BE2C (cell line): ENCODE data around the gene SGK1.
"Not testable (repeated sequence)": the region's sequence is repeated elsewhere in the genome, so short reads cannot be mapped to it uniquely, and the experiment has no call there.

Experiments
- DNase-seq: peaks from one replicate; pipeline ENCODE4 v3.0.0-alpha.2; 2020
- H3K27me3 ChIP-seq: fragments of 250-450 bp; sonication (Bioruptor Pico); 2 replicates; pipeline ENCODE4 v1.5.1; 2020; ENCODE audit warnings: mild to moderate bottlenecking
- H3K36me3 ChIP-seq: fragments of 250-450 bp; sonication (Bioruptor Pico); 2 replicates; pipeline ENCODE4 v1.5.1; 2020; ENCODE audit warnings: mild to moderate bottlenecking
- H3K4me1 ChIP-seq: fragments of 250-450 bp; sonication (Bioruptor Pico); 2 replicates; pipeline ENCODE4 v1.5.1; 2020
- H3K4me3 ChIP-seq: 2 replicates; pipeline ENCODE4 v1.5.1; 2011; ENCODE audit warnings: low read depth, low read length
- H3K9me3 ChIP-seq: fragments of 250-450 bp; sonication (Bioruptor Pico); 2 replicates; pipeline ENCODE4 v1.5.1; 2020
- CTCF ChIP-seq: IDR thresholded peaks from 2 replicates; pipeline ENCODE4 v1.5.1; 2012; ENCODE audit warnings: mild to moderate bottlenecking, low read depth, low read length

The SGK1 gene

GRCh38 chr6:134205366-134205765 lies 112.5 kb downstream of the SGK1 start:
- H3K36me3 ChIP-seq: no peaks in the 10 kb centered on the region

GRCh38 chr6:134204759-134205158 lies 113.2 kb downstream of the SGK1 start:
- not testable (repeated sequence) for DNase-seq, H3K9me3 ChIP-seq, H3K4me3 ChIP-seq, H3K36me3 ChIP-seq, H3K4me1 ChIP-seq, H3K27me3 ChIP-seq

More at GRCh38 chr6:134205366-134205765, 112.5 kb downstream of the SGK1 start:
- no peak for TF ChIP-seq CTCF
- Histone ChIP-seq H3K9me3 (no peaks in the 10 kb centered on the region), H3K27me3 (no peaks in the 10 kb centered on the region), H3K4me3 (no peak overlapping the region), H3K4me1 (no peaks in the 10 kb centered on the region)
- no peak for DNase-seq

GRCh38 chr6:134204031-134204430 lies 113.9 kb downstream of the SGK1 start:
- DNase-seq: no peak
- no peaks in the 10 kb centered on the region for H3K4me1 ChIP-seq
- no peak overlapping the region for H3K4me3 ChIP-seq
- H3K36me3 ChIP-seq: no peaks in the 10 kb centered on the region
- TF ChIP-seq CTCF: no peak
- H3K9me3 ChIP-seq: no peaks in the 10 kb centered on the region
- no peaks in the 10 kb centered on the region for H3K27me3 ChIP-seq

- no peaks in the 10 kb centered on the region for H3K36me3 ChIP-seq
- no peak for TF ChIP-seq CTCF
- DNase-seq: no peak
- H3K9me3 ChIP-seq: no peaks in the 10 kb centered on the region
- H3K4me1 ChIP-seq: no peaks in the 10 kb centered on the region
- H3K4me3 ChIP-seq: no peak overlapping the region
- no peaks in the 10 kb centered on the region for H3K27me3 ChIP-seq
Measured at GRCh38 chr6:134201716-134202115, 116.2 kb downstream of the SGK1 start.

- DNase-seq: no peak
- Histone ChIP-seq H3K27me3 (no peaks in the 10 kb centered on the region), H3K36me3 (no peaks in the 10 kb centered on the region), H3K9me3 (no peaks in the 10 kb centered on the region; the same call in 1 of the 2 replicates), H3K4me1 (peaks cover 5% of the 10 kb centered on the region; the same call in 1 of the 2 replicates), H3K4me3 (no peak overlapping the region)
- no peak for TF ChIP-seq CTCF
Measured at GRCh38 chr6:134199848-134200606, 117.9 kb downstream of the SGK1 start.

- no peak for DNase-seq
Measured at GRCh38 chr6:134198093-134198492, 119.8 kb downstream of the SGK1 start.

GRCh38 chr6:134197685-134198084 lies 120.2 kb downstream of the SGK1 start:
- not testable (repeated sequence) for H3K27me3 ChIP-seq, H3K36me3 ChIP-seq, H3K9me3 ChIP-seq, H3K4me1 ChIP-seq, DNase-seq, H3K4me3 ChIP-seq

More at GRCh38 chr6:134198093-134198492, 119.8 kb downstream of the SGK1 start:
- Histone ChIP-seq H3K9me3 (no peaks in the 10 kb centered on the region; the same call in 1 of the 2 replicates), H3K27me3 (no peaks in the 10 kb centered on the region), H3K4me3 (no peak overlapping the region), H3K4me1 (peaks cover 5% of the 10 kb centered on the region; the same call in 1 of the 2 replicates), H3K36me3 (no peaks in the 10 kb centered on the region)
- TF ChIP-seq CTCF: no peak
